HS-5 (cell line): ENCODE data around the gene KCNQ5.
"Not testable (repeated sequence)": the region's sequence is repeated elsewhere in the genome, so short reads cannot be mapped to it uniquely, and the experiment has no call there.

ENCODE experiments used
- DNase-seq: peaks from one replicate; pipeline ENCODE4 v3.0.0-alpha.2; 2012; ENCODE audit warnings: low read depth

Gene KCNQ5

GRCh38 chr6:72621291-72622093 is at the start of gene KCNQ5:
Gene KCNQ5 (plus strand): TSS chr6:72622064.
- no peak for DNase-seq

- peak; percentile 4 for DNase-seq
These were observed 42.0 kb upstream of the KCNQ5 start for GRCh38 chr6:72579865-72580264.

- peak; percentile 62 for DNase-seq
These were observed 41.5 kb upstream of the KCNQ5 start for GRCh38 chr6:72580281-72580940.

GRCh38 chr6:72580950-72581349 is 40.9 kb upstream of the KCNQ5 start:
- DNase-seq = not testable (repeated sequence)

GRCh38 chr6:72588155-72588554 is 33.7 kb upstream of the KCNQ5 start:
- DNase-seq = no peak

GRCh38 chr6:72589096-72589495 is 32.8 kb upstream of the KCNQ5 start:
- DNase-seq = no peak

- no peak for DNase-seq
These were observed 26.1 kb upstream of the KCNQ5 start for GRCh38 chr6:72595812-72596211.

GRCh38 chr6:72616406-72617015 is 5.4 kb upstream of the KCNQ5 start:
- DNase-seq = no peak

- no peak for DNase-seq
These were observed 4.1 kb upstream of the KCNQ5 start for GRCh38 chr6:72617721-72618120.

GRCh38 chr6:72619883-72620696 is 1.8 kb upstream of the KCNQ5 start:
- no peak for DNase-seq

GRCh38 chr6:72620871-72621290 is 983 bp upstream of the KCNQ5 start:
- DNase-seq = no peak

- no peak for DNase-seq
These were observed 453 bp downstream of the KCNQ5 start for GRCh38 chr6:72622094-72622940.

- no peak for DNase-seq
These were observed 1.9 kb downstream of the KCNQ5 start for GRCh38 chr6:72623808-72624207.

GRCh38 chr6:72624557-72625160 is 2.8 kb downstream of the KCNQ5 start:
- DNase-seq = no peak

GRCh38 chr6:72626126-72626525 is 4.3 kb downstream of the KCNQ5 start:
- no peak for DNase-seq

GRCh38 chr6:72627539-72627938 is 5.7 kb downstream of the KCNQ5 start:
- no peak for DNase-seq

GRCh38 chr6:72631480-72631879 is 9.6 kb downstream of the KCNQ5 start:
- DNase-seq = no peak

- DNase-seq = no peak
These were observed 13.8 kb downstream of the KCNQ5 start for GRCh38 chr6:72635636-72636035.

- DNase-seq = no peak
These were observed 14.4 kb downstream of the KCNQ5 start for GRCh38 chr6:72636215-72636614.

GRCh38 chr6:72636786-72637185 is 14.9 kb downstream of the KCNQ5 start:
- no peak for DNase-seq
